Type B pancreatic cell (in vitro differentiated cells): Measurements from ENCODE around the gene PKP1. TPM values are rescaled to one million over a fixed set of nuclear protein-coding genes. Genes with fewer than 3 reads are reported as not detected.
A peak's percentile ranks its signal among the peaks of the same experiment; 100 is the strongest.
"Not testable (repeated sequence)": the region's sequence is repeated elsewhere in the genome, so short reads cannot be mapped to it uniquely, and the experiment has no call there.

ENCODE experiments used
- DNase-seq: peaks from one replicate; pipeline ENCODE4 v3.0.0; 2021; ENCODE audit warnings: mixed read lengths; ENCODE audit not compliant: unreplicated experiment; ENCODE audit errors: extremely low spot score
- H3K27ac Mint-ChIP-seq: 2 replicates; pipeline ENCODE4 v1.8.0; 2021; ENCODE audit warnings: mild to moderate bottlenecking, mixed read lengths
- H3K27me3 Mint-ChIP-seq: 2 replicates; pipeline ENCODE4 v1.8.0; 2021; ENCODE audit warnings: mixed read lengths
- H3K36me3 Mint-ChIP-seq: 2 replicates; pipeline ENCODE4 v1.8.0; 2021; ENCODE audit warnings: mixed read lengths
- H3K4me1 Mint-ChIP-seq: one replicate; pipeline ENCODE4 v1.8.0; 2021; ENCODE audit warnings: mixed read lengths; ENCODE audit not compliant: unreplicated experiment
- H3K4me3 Mint-ChIP-seq: 2 replicates; pipeline ENCODE4 v1.8.0; 2021; ENCODE audit warnings: mild to moderate bottlenecking, mixed read lengths
- H3K9me3 Mint-ChIP-seq: 2 replicates; pipeline ENCODE4 v1.8.0; 2021; ENCODE audit warnings: mixed read lengths
- long read RNA-seq: library from polyadenylated mRNA; unstranded; transcript quantifications from one replicate; pipeline ENCODE4 v2.0.0, GENCODE V29; 2020
- total RNA-seq: library from RNA; stranded (reverse); gene quantifications from 2 replicates; pipeline ENCODE4 v1.2.1, GENCODE V29; 2021; ENCODE audit warnings: low replicate concordance
- TF ChIP-seq, protein P1 (sequence below): fragments of 200-600 bp; sonication (generic); conservative IDR thresholded peaks from 2 replicates; pipeline ENCODE4 v1.5.0; 2021; ENCODE audit warnings: antibody characterized with exemption, mild to moderate bottlenecking

PKP1 gene, protein sequence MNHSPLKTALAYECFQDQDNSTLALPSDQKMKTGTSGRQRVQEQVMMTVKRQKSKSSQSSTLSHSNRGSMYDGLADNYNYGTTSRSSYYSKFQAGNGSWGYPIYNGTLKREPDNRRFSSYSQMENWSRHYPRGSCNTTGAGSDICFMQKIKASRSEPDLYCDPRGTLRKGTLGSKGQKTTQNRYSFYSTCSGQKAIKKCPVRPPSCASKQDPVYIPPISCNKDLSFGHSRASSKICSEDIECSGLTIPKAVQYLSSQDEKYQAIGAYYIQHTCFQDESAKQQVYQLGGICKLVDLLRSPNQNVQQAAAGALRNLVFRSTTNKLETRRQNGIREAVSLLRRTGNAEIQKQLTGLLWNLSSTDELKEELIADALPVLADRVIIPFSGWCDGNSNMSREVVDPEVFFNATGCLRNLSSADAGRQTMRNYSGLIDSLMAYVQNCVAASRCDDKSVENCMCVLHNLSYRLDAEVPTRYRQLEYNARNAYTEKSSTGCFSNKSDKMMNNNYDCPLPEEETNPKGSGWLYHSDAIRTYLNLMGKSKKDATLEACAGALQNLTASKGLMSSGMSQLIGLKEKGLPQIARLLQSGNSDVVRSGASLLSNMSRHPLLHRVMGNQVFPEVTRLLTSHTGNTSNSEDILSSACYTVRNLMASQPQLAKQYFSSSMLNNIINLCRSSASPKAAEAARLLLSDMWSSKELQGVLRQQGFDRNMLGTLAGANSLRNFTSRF
- total RNA-seq: 7.6 and 30.7 TPM in 2 replicates
- long read RNA-seq, full-length matches to known transcripts: 4 of 14 reads
- long read RNA-seq, partial matches to known transcripts: 4 of 14 reads
- long read RNA-seq, other reads (novel, unspliced or antisense): 6 of 14 reads

DNA sequence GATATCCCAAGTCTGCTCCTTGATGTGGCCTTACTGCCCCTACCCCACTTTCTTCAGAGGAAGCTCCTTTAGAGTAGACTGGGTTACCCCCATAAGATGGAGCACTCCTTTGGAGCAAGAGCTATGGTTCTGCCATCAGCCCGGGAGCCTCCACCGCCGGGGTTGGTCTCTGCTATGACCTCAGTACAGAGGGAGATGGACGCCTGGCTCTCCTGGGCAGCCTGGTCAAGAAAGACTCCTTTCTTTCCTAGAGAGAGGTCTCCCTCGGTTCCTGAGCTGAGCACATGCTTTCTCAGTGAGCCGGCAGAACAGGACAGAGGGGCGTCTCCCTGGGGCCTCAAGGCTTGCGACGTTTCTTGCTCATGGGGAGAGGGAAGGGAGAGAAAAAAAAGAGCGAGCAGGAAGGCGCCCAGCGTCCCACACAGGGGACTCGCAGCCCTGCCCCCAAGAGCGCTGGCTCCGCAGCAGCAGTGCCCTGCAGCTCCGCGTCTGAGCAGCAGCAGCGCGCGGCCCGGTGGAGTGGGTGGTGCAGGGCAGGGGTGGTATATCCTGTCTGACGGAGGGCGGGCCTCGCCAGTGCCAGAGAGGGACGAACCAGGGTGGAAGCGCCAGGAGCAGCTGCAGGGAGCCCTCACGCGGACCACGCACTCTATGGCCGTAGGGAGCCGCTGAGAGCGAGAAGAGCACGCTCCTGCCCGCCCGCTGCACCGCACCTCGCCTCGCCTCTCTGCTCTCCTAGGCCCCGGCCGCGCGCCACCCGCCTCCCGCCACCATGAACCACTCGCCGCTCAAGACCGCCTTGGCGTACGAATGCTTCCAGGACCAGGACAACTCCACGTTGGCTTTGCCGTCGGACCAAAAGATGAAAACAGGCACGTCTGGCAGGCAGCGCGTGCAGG, at the start of gene PKP1:
Gene PKP1, plus strand, starts transcription at position 576 of the 899 bp plus-strand sequence. Its CDS starts 197 bp downstream, at position 773.
- H3K4me3 Mint-ChIP-seq: peak within 1 kb of the TSS; percentile 82
- peak within 1 kb of the TSS; percentile 44 for H3K27ac Mint-ChIP-seq
- no peaks in the 10 kb centered on the region for H3K9me3 Mint-ChIP-seq
- TF ChIP-seq, protein P1, sequence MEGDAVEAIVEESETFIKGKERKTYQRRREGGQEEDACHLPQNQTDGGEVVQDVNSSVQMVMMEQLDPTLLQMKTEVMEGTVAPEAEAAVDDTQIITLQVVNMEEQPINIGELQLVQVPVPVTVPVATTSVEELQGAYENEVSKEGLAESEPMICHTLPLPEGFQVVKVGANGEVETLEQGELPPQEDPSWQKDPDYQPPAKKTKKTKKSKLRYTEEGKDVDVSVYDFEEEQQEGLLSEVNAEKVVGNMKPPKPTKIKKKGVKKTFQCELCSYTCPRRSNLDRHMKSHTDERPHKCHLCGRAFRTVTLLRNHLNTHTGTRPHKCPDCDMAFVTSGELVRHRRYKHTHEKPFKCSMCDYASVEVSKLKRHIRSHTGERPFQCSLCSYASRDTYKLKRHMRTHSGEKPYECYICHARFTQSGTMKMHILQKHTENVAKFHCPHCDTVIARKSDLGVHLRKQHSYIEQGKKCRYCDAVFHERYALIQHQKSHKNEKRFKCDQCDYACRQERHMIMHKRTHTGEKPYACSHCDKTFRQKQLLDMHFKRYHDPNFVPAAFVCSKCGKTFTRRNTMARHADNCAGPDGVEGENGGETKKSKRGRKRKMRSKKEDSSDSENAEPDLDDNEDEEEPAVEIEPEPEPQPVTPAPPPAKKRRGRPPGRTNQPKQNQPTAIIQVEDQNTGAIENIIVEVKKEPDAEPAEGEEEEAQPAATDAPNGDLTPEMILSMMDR: no peak
- DNase-seq: no peak
- H3K4me1 Mint-ChIP-seq: peaks cover 32% of the 10 kb centered on the region
- no peaks in the 10 kb centered on the region for H3K36me3 Mint-ChIP-seq
- H3K27me3 Mint-ChIP-seq: peaks cover 18% of the 10 kb centered on the region

DNA sequence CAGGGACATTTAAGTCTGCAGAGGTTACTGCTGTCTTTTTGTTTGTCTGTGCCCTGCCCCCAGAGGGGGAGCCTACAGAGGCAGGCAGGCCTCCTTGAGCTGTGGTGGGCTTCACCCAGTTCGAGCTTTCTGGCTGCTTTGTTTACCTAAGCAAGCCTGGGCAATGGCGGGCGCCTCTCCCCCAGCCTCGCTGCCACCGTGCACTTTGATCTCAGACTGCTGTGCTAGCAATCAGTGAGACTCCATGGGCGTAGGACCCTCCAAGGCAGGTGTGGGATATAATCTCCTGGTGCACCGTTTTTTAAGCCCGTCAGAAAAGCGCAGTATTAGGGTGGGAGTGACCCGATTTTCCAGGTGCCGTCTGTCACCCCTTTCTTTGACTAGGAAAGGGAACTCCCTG, 43.7 kb upstream of the PKP1 start:
- H3K4me1 Mint-ChIP-seq, H3K27ac Mint-ChIP-seq, H3K36me3 Mint-ChIP-seq, H3K9me3 Mint-ChIP-seq, H3K4me3 Mint-ChIP-seq: not testable (repeated sequence)
- H3K27me3 Mint-ChIP-seq: peaks cover 13% of the 10 kb centered on the region
- DNase-seq: peak; percentile 34

DNA sequence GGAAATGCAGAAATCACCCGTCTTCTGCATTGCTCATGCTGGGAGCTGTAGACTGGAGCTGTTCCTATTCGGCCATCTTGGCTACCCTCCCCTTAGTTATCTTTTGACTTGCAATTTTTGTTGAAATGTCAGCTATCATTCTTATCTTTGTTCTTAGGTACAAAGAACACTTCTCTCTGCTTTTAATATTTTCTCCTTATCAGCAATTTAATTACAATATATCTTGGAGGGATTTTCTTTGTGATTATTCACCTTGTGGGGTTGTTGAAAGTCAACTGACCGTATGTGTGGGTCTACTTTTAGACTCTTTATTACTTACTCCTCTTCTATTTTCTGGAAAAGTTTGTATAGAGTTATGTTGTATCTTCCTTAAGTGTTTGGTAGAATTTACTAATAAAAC, 43.1 kb upstream of the PKP1 start:
- no peak overlapping the region for H3K27ac Mint-ChIP-seq
- no peak overlapping the region for H3K4me3 Mint-ChIP-seq
- H3K4me1 Mint-ChIP-seq: no peaks in the 10 kb centered on the region
- H3K27me3 Mint-ChIP-seq: peaks cover 15% of the 10 kb centered on the region
- TF ChIP-seq, protein P1: no peak
- DNase-seq: no peak
- H3K9me3 Mint-ChIP-seq: no peaks in the 10 kb centered on the region
- H3K36me3 Mint-ChIP-seq: no peaks in the 10 kb centered on the region

DNA sequence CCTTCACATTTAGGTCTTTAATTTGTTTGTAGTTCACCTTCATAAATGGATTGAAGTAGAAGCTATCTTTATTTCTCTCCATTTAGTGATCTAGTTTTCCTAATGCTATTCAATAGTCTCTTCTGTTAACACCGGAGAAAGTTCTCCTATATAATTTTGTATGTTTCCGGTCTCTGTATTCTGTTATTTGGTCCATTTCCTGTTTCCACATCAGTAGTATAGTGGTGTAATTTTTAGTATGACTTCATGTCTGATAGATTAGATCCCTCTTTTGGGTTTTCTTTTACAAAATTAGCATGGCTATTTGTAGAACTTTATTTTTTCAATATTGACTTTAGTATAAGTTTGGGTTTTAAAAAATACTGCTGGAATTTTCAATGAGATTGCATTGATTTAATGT, 41.6 kb upstream of the PKP1 start:
- no peak overlapping the region for H3K27ac Mint-ChIP-seq
- no peaks in the 10 kb centered on the region for H3K4me1 Mint-ChIP-seq
- no peak overlapping the region for H3K4me3 Mint-ChIP-seq
- H3K36me3 Mint-ChIP-seq: no peaks in the 10 kb centered on the region
- DNase-seq: no peak
- peaks cover 18% of the 10 kb centered on the region for H3K27me3 Mint-ChIP-seq
- no peaks in the 10 kb centered on the region for H3K9me3 Mint-ChIP-seq
- TF ChIP-seq, protein P1: no peak

DNA sequence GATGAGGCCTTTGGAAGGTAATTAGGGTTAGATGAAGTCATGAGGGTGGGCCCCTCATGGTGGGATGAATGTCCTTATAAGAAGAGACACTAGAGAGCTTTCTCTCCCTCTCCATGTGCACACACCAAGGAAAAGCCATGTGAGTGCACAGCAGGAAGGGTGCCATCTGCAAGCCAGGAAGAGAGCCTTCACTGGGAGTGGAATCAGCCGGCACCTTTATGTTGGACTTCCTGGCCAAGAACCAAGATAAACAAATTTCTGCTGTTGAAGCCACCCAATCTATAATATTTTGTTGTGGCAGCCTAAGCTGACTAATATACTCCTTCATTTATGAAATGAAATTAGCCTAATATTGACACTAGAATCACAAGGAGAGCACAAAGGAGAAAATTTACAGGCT, 38.2 kb upstream of the PKP1 start:
- Mint-ChIP-seq H3K27me3 (peaks cover 13% of the 10 kb centered on the region), H3K36me3 (no peaks in the 10 kb centered on the region), H3K4me3 (no peak overlapping the region), H3K4me1 (no peaks in the 10 kb centered on the region), H3K27ac (no peak overlapping the region), H3K9me3 (no peaks in the 10 kb centered on the region)
- DNase-seq: no peak
- TF ChIP-seq, protein P1: no peak
